GM12864 (cell line): ENCODE data around the gene UNC79.
"Not testable (repeated sequence)": the region's sequence is repeated elsewhere in the genome, so short reads cannot be mapped to it uniquely, and the experiment has no call there.

Experiments
- DNase-seq: peaks from one replicate; pipeline ENCODE4 v3.0.0-alpha.2; 2011; ENCODE audit warnings: low read depth
- H3K4me3 ChIP-seq: 2 replicates; pipeline ENCODE4 v1.5.1; 2011; ENCODE audit warnings: mild to moderate bottlenecking, low read depth, low read length, control low read depth
- CTCF ChIP-seq: IDR thresholded peaks from 2 replicates; pipeline ENCODE4 v1.5.1; 2011; ENCODE audit warnings: low read depth, mild to moderate bottlenecking, moderate library complexity, low read length, control low read depth, inconsistent platforms; ENCODE audit errors: missing control alignments

Gene UNC79

GRCh38 chr14:93410021-93410420 is 20.7 kb upstream of the UNC79 start:
- TF ChIP-seq CTCF, result no peak
- DNase-seq, result no peak
- H3K4me3 ChIP-seq, result no peak overlapping the region

- H3K4me3 ChIP-seq, result no peak overlapping the region
- no peak for DNase-seq
- no peak for TF ChIP-seq CTCF
Measured at GRCh38 chr14:93410893-93411292, 19.8 kb upstream of the UNC79 start.

GRCh38 chr14:93425136-93425535 is 5.6 kb upstream of the UNC79 start:
- not testable (repeated sequence) for H3K4me3 ChIP-seq, DNase-seq

- H3K4me3 ChIP-seq, result no peak overlapping the region
- TF ChIP-seq CTCF, result no peak
- no peak for DNase-seq
Measured at GRCh38 chr14:93426750-93427149, 4.0 kb upstream of the UNC79 start.

- no peak for DNase-seq
- no peak for TF ChIP-seq CTCF
- no peak overlapping the region for H3K4me3 ChIP-seq
Measured at GRCh38 chr14:93431036-93431670, 414 bp downstream of the UNC79 start.

- DNase-seq, result no peak
- no peak for TF ChIP-seq CTCF
- no peak overlapping the region for H3K4me3 ChIP-seq
Measured at GRCh38 chr14:93454224-93454623, 23.5 kb downstream of the UNC79 start.

- H3K4me3 ChIP-seq, result no peak overlapping the region
- no peak for TF ChIP-seq CTCF
- no peak for DNase-seq
Measured at GRCh38 chr14:93456356-93456755, 25.6 kb downstream of the UNC79 start.
